GM21576 (cell line): ENCODE results near the gene FAM120A.
"Not testable (repeated sequence)": the region's sequence is repeated elsewhere in the genome, so short reads cannot be mapped to it uniquely, and the experiment has no call there.

Source experiments
- ATAC-seq: cut with Tn5 transposase; IDR thresholded peaks from one replicate; pipeline ENCODE4 v1.9.1; 2021; ENCODE audit warnings: mild to moderate bottlenecking, moderate library complexity; ENCODE audit not compliant: unreplicated experiment

FAM120A gene

DNA sequence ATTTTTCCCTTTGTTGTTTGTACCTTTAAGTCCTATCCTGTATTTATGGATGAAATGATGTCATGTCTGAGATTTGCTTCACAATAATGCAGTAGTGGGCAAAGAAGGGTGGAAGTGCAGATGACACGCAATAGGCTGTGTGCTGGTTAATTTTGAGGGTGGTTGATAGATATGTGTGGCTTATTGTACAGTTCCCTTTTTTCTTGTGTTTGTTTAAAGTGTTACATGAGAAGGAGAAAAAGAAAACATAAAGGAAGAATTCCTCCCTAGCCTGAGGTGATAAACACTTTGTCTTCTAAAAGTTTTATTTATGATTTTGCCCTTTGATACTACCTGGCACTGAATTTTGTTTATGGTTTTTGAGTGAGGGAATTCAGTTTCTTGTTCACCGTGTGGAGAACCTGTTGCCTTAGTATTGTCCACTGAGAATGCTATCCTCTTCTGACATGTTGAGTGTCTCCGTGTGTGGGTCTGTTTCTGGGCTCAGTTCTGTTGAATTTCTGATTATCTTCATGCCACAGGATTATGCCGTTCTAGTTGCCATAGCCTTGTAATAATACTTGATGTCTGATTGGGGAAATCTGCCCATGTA is 54.2 kb downstream of the FAM120A start:
- no peak for ATAC-seq

DNA sequence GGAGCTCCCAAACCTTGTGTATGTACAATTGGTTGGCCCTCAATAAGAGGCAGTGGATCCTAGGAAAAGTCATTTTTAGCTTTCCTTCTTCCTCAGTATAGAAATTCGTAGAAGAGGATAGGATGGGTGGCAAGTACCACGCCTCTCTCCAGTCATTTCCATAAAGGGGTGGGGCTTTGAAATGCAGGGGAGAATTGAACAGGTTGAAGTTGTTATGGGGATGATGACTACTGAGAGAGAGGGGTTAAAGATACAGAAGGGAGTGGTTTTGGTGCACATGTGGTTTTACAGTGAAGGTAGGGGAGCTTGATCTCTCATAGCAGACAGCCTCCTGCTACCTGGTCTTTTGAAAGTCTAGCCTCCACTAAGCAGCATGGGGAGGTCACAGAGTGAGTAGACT is 56.3 kb downstream of the FAM120A start:
- ATAC-seq: no peak

DNA sequence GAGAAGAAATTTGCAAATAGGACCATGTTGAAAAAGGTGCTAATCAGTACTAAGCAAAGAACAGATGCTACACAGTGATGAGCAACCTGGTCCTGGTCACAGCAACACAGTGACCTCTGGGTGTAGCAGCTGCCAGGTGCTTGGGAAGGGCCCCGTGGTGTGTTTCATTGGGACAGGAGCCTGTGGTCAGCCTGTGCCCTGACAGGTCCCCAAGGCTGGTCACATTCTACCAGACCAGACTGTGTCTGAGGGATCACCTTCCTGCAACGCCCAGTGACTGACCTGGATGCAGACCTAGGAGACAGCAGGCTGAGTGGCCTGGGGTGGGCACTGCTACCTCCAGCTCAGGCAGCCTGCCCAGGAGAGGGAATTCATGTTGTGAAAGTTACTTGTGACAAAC is 56.7 kb downstream of the FAM120A start:
- no peak for ATAC-seq

DNA sequence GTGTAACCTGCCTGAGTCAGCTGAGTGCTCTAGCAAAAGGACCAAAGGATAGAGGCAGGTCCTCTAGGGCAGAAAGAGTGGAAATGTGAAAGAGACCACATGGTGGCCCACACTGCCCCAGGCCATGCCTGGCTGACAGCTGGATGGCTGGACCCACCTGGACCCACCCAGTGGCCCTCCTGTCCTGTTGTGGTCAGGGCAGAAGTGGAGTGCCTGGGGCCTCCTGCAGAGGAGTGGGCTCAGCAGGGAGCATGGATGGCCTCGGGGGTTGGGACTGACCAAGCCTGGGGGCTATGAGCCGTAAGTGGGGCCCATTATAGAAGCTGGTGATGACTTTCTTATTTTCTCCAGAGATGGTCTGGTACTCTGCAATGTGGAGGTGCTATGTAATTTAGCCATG is 57.6 kb downstream of the FAM120A start:
- ATAC-seq: no peak

DNA sequence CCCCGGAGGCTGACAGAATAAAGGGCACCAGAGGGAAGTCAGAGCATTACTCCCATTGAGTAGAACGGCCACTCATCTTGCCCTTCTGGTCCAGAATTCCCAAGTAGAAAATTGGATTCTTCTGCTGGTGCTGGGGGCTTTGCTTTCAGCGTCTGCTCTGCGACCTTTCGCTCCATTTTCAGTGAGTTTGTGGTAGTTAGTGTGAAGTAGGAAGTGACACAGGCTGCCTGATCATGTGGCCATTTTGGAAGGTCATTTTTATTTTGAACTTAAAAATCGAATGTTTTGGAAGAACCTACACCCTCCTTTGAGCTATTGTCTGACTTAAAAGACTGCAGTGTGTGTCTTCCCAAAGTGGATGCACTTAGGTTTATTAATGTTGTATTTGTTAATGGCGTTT is 58.6 kb downstream of the FAM120A start:
- ATAC-seq: no peak

DNA sequence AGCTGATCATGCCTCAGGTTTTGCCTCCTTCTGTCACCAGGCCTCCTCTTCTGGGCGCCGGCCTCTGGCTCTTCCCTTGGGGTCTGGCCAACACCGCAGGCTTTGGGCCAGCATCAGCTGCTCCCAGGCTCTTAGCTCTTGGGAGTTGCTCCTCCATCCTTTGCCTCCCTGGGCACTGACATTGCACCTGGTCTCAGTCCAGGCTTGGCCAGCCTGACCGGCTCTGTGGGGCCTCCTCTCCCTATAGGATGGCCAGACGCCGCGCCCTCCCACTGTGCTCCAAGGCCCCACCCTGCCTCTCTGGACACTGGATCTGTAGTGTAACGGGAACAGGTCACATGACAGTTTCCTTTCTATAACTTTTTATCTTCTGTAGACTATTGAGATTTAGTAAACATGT is 59.7 kb downstream of the FAM120A start:
- ATAC-seq: not testable (repeated sequence)

DNA sequence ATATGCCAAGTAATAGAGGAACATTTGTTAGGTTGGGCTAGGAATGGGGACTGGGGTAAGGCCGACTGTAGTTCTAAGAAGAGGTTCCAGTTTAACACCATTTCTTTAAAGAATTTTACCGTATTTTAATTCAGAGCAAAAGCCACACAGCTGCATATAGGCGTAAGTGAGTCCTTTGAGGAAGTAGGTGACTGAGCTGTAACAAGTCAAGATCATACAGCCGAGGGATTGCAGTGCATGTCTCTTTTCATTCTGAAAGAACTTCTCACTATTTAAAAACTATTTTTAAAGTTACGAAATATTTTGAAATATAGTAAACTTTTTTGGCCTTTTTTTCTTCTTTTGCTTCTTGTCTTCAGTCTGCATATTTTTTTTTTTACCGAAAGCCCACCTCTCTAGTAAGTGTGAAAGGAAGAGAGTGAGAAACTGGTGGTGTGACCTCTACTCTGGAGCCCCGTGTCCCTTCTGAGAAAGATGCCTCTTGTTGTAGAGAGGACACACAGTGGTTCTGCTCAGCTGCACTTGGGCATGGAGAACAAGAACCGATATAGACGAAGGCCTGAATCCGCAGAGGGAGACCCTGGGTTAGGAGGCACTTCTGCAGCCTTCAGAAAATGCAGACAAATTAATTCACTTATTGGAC is 60.8 kb downstream of the FAM120A start:
- not testable (repeated sequence) for ATAC-seq

DNA sequence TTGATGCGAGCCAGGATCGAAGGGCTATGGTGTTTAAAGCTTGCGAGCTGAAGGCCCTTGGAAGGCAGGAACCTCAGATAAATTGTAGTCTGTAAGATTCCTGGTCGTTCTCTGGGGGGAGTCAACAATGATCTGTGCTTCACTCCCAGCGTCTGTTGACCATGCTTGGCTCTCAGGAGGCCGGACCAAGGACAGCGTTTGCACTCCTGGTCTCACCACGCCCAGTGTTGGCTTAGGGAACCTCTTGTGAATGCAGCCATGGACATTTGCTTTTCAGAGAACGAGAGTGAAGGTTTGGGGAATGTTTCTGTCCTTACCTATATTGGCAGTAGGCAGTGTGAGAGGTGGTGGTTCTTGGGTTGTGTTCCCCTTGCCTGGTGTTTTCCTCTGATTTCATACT is 62.1 kb downstream of the FAM120A start:
- no peak for ATAC-seq

DNA sequence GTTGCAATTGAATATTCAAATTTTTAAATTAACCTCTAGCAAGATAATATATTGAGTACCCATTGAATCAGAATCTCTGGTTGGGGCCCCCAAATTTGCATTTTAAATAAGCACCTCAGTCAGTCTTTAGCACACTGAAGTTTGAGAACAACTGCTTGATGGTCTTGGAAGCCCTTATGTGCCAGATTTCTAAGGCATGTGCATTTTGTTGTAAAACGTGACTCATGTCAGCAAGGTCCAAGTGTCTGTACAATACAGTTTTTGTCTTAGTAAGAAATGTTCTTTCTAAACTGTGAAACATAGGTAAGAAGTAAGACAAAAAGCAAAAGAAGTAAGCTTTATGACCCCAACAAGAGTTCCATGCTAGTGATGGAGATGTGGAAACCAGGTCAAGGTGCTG is 65.8 kb downstream of the FAM120A start:
- no peak for ATAC-seq

DNA sequence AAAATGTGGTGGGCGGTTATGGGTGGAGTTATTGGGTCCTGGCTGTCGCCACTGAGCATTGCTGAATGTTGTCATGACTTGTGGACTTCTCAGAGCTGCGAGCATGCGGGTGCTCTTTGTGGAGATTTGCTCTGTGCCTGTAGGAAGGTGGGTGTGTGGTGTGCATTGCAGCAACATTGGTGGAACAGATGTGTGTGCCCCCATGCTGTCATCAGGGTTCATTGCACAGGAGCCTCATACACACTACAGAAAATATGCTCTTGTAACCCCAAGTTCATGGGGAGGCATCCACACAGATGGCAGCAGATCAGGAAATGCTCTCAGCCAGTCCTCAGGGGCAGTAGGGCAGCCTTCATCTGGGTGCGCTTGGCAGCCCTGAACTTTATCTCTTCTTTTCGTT is 69.0 kb downstream of the FAM120A start:
- ATAC-seq: no peak

DNA sequence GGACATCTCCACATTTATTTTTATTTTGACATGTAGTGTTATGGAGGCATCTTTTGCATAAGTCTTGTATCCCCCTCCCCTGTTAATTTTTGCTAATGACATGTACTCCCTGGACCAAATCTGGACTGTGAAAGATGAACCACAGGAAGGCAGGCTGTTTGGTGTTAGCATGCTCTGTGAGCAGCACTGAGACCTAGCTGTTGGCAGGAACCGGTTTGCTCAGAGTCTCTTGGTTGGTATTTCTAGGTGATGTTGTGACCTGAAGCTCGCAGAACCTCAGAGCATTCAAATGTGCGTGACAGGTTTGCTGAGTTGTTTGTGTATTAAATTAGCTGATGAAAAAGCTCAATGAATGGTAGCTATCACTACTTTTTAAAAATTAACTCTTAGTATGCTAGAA is 71.3 kb downstream of the FAM120A start:
- ATAC-seq: no peak

DNA sequence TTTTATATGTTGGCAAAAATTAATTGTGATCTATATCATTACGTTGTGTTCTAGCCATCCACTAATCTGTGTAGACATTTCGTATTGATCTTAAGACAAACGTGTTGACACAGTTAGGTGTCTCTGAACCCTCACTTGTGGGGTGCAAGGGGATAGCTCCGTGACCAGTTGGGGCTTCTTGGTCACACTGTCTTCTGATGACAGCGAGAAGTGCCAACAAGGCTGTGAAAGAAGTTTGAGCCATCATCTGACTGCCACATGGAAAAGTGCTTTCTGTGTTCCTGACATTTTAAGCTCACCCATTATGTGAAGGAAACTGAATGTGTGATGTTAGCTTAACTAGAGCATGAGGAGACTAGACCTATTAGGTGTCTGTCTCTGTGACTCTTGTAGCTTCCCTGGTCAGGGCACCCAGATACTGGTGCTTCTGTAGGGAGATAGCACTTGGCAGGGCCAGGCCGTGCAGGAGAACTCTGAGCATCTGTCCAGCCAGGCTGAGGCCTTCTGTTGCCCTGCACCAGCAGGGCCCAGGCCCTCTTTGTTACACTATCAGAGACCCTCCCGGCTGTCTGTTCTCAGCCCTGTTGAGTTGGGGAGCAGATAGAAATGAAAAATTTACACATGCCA is 72.1 kb downstream of the FAM120A start:
- no peak for ATAC-seq

DNA sequence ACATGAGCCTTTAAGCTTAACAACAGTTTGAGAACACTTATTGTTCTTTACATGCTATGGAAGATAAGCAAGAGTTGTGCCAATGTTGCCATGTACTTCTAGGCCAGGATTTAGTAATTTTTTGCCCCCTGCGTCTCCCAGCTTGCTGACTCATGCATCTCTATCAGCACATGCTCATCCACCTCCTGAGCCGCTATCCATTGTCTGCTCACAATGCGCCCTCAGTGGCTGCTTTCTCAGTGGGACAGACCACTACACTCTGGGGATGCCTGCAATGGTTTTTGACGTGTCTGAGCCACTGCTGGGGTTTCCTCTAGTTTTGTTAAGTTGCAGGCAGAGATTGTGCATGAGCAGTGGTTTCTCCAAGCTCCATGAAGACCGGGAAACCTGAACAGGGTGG is 74.0 kb downstream of the FAM120A start:
- no peak for ATAC-seq

DNA sequence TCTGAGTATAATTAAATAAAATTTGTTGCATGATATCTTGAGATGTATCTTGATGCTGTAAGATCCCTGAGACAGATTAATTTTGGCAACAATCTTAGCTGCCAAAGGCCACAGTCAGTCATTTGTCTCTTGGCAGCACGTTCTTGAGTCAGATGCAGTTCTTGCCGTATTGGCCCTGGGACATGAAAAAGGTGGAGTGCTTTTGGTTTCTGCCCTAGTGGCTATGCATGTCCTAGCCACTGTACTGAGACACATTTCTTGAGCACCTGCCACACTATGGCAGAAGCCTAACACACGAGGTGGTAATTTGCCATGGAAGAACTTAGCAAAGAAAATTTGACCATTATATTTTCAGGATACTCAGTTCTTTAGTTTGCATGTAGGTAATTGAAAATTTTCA is 79.9 kb downstream of the FAM120A start:
- no peak for ATAC-seq

DNA sequence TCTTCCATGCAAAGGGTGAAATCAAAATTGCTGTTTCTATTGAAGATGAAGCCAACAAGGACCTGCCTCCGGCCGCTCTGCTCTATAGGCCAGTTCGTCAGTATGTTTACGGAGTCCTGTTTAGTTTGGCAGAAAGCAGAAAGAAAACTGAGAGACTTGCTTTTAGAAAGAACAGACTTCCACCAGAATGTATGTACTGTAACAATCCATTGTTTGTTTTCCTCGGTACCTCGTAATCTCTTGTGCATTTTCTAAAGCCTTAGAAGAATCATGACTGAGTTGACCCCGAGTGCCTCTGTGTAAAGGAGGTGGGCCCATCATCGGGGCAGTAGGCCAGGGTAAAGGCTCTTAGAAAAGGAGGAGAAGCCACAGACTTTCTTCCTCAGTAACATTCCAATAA is 80.7 kb downstream of the FAM120A start:
- no peak for ATAC-seq

DNA sequence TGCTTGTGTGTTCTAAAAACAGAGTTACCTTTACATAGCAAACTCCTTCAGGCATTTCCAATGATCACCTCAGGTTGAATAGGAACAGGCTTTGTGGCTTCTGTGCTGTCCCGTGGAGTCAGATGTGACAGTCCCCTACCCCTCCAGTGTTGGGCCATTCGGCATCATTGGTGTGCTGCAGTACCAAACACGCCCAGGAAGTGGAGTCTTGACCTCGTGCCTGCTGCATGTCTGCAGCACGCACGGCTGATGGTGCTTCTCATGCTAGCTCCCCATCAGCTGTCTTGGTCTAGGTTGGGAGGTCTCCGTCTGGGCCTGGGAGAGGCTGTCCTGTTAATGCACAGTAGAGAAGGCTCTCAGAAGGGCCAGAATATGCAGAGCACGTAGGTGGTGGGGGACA is 82.4 kb downstream of the FAM120A start:
- ATAC-seq: no peak

DNA sequence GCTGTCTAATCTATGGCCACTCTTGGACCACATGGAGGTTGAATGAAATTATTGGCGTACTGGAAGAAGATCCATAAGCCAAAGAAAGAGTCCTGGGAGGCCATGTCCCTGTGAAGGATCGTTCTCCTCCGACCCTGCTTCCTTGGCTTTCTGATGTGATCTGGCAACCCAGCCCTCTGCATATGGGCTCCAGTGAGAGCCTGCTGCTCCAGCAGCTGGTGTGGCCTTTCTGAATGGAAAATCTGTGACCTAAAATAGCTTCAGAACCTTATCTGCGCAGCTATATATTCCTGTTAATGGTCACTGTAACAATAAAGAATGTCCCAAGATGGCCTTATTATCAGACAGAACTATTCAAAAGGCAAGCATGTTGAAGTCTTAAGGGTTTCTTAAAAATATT is 84.7 kb downstream of the FAM120A start:
- ATAC-seq: no peak

DNA sequence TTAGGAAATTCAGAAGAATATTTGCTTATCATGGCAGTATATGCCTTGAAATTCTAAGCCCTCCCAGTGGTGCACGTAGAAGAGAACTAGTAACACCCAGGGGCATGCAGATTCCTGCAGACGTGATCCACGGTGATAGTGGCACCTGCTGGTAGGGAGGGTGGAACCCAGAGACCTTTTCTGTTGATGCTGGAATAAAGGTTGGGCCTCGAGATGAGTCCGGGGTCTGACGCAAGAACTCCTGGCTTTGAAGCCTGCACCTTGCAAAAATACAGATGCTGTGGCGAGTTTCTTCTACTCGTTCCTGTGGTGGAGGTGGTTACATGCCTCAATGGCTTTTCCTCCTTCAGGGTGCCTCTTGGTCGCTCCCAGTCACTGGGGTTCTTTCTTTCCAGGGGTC is 85.4 kb downstream of the FAM120A start:
- ATAC-seq: no peak

DNA sequence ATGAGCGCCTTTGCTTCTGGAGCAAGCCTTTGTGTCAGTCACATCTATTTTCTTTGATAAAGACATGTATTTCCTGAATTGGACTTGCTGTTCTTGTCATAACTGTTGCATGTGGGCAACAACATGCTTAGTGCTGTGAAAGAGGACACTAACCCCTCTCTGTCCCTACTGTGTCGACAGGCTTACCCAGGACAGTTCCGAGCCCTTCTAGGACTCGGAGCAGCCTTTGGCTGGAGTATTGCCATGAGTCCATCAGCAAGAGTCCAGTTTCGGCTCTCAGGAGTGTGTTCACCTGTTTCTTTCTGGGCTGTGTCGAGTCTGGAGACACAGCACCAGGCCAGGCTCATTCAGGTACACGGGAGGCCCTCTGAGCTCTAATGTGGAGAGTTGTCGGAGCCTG is 88.8 kb downstream of the FAM120A start:
- no peak for ATAC-seq

DNA sequence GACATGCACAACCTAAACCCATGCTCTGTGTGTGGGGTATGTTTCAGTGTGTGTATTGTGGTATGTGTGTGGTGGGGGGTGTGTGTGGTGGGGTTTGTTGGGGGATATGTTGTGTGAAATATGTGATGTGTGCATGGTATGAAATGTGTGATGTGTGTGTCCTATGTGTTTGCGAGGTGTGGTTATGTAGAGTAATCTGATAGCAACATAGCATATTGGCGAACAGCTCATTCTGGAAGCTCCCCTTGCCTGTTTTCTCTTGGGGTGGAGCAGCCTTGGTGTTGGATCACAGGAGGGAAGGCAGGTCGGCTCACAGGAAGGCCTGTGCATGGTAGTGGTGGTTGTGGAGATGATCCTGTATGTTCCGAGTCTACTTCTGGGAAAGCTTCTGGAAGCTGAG is 89.5 kb downstream of the FAM120A start:
- no peak for ATAC-seq

DNA sequence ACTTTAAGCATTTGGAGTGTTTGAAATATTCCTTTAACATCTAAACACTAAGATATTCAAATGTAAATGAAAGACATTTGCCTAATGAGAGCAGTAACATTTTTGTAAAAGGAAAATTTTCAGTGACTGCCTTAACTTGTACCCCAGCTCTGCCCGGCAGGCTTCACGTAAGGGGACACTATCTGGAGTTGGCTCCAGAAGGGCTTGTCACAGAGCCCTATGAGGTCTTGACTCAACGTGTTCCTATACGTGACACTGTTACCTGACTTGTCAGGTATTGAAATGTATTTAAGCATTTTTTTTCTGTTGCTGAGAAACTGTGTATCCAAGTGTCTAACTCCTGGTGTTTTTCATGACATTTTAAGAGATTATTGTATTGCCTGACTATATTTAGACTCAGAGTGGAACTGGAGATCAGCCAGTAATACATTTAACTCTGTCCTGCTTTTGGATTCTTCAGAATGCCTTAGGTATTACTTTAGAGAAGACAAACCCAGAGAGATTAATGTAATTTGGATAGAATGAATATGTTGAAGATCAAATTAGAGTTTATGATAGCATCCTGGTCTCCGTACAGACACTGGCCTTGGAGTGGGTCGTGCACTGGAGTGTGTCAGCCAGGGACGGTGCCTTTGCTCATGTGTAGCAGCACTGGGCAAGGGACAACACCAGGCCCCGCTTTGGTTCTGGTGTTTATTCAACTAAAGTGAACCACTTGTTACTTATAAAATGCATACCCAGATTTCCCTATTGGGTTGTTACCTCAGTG is 90.3 kb downstream of the FAM120A start:
- ATAC-seq: no peak

DNA sequence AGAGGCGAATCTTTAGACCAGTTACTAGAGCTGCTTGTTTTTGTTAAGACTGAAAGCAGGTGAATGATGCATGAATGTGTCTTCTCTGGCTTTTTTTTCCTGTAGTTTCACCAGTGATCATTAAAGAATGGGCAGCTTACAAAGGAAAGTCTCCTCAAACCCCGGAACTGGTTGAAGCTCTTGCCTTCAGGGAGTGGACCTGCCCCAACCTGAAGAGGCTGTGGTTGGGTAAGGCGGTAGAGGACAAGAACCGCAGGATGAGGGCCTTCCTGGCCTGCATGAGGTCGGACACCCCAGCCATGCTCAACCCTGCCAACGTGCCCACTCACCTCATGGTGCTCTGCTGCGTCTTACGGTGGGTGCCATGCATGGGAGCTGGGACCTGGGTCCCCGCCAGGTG is 91.6 kb downstream of the FAM120A start:
- ATAC-seq: no peak
